Endothelial cell of umbilical vein (primary cell): ENCODE data around the gene DPM2. TPM values are rescaled to one million over a fixed set of nuclear protein-coding genes. Genes with fewer than 3 reads are reported as not detected.

Experiments used
- BruUV-seq: library from RNA; stranded (reverse); fragments of 400-500 nt; replicated peaks from 2 replicates; lab custom pipeline; 2021; lab: Mats Ljungman, UMichigan
- CTCF ChIA-PET: fragments of 300-600, 350-600 bp; sonication (Branson Sonifier 250); formaldehyde crosslinking; loops from one replicate; lab custom pipeline; 2021; ENCODE audit warnings: antibody characterized with exemption, inconsistent platforms; lab: Charles Lee
- POLR2A ChIA-PET: fragments of 300-600, 350-600 bp; sonication (Branson Sonifier 250); formaldehyde crosslinking; loops from one replicate; lab custom pipeline; 2021; ENCODE audit warnings: antibody characterized with exemption, inconsistent platforms; lab: Charles Lee
- DNase-seq: peaks from one replicate; pipeline ENCODE4 v3.0.0-alpha.2; 2011; ENCODE audit warnings: low read depth, low spot score
- FAIRE-seq: peaks from 2 replicates; lab custom pipeline; 2011; peaks lifted over from hg19 to GRCh38; lab: Jason Lieb, UNC
- H2AFZ ChIP-seq: 2 replicates; pipeline ENCODE4 v1.6.0; 2012; ENCODE audit warnings: low read depth, low read length, control low read depth, inconsistent platforms
- H3K27ac ChIP-seq: 2 replicates; pipeline ENCODE4 v1.5.1; 2011; ENCODE audit warnings: low read depth, mild to moderate bottlenecking, control low read depth, low read length, moderate library complexity; ENCODE audit not compliant: insufficient read depth
- H3K27me3 ChIP-seq, 2 experiments: 2 replicates each; pipeline versions ENCODE4 v1.6.0 to v1.6.1; 2011; ENCODE audit warnings: low read length in 2 of 2, mixed read lengths in 1 of 2; ENCODE audit not compliant: control insufficient read depth in 2 of 2, insufficient read depth in 2 of 2
- H3K36me3 ChIP-seq, 2 experiments: 2 replicates in 1 of 2; 3 replicates in 1 of 2; pipeline ENCODE4 v1.5.1; 2011; ENCODE audit warnings: low read length in 2 of 2, mild to moderate bottlenecking in 1 of 2, moderate library complexity in 1 of 2; ENCODE audit not compliant: control insufficient read depth in 2 of 2, insufficient read depth in 2 of 2; ENCODE audit errors: extremely low read depth in 1 of 2
- H3K4me1 ChIP-seq: 3 replicates; pipeline ENCODE4 v1.5.1; 2011; ENCODE audit warnings: mild to moderate bottlenecking, low read length; ENCODE audit not compliant: control insufficient read depth, insufficient read depth; ENCODE audit errors: extremely low read depth
- H3K4me2 ChIP-seq: 2 replicates; pipeline ENCODE4 v1.6.1; 2011; ENCODE audit warnings: low read length, control low read depth, mixed read lengths; ENCODE audit not compliant: insufficient read depth
- H3K4me3 ChIP-seq, 3 experiments: fragments of 200-600 bp in 1 of 3; sonication (generic), shearing (Covaris generic) in 1 of 3; replicated peaks in 1 of 3; 2 replicates each; pipeline ENCODE4 v1.5.1; 2011 to 2016; ENCODE audit warnings: control low read depth in 3 of 3, low read length in 3 of 3, mild to moderate bottlenecking in 2 of 3, inconsistent platforms in 1 of 3, low read depth in 1 of 3, moderate library complexity in 1 of 3; ENCODE audit not compliant: insufficient read depth in 1 of 3
- H3K79me2 ChIP-seq: 2 replicates; pipeline ENCODE4 v1.6.0; 2012; ENCODE audit warnings: low read length, inconsistent platforms; ENCODE audit not compliant: control insufficient read depth, insufficient read depth
- H3K9ac ChIP-seq: replicated peaks from 2 replicates; pipeline ENCODE3; 2011; ENCODE audit warnings: low read length, control low read depth; ENCODE audit not compliant: insufficient read depth; ENCODE audit errors: extremely low read depth
- H3K9me1 ChIP-seq: replicated peaks from 3 replicates; pipeline ENCODE4 v1.6.0; 2011; ENCODE audit warnings: mild to moderate bottlenecking, low read length; ENCODE audit not compliant: control insufficient read depth, insufficient read depth; ENCODE audit errors: extremely low read depth
- H3K9me3 ChIP-seq: replicated peaks from 2 replicates; pipeline ENCODE4 v1.5.1; 2012; ENCODE audit warnings: low read length, inconsistent platforms; ENCODE audit not compliant: control insufficient read depth, insufficient read depth
- H4K20me1 ChIP-seq: replicated peaks from 2 replicates; pipeline ENCODE3; 2011; ENCODE audit warnings: mild to moderate bottlenecking, low read length; ENCODE audit not compliant: control insufficient read depth, insufficient read depth; ENCODE audit errors: extremely low read depth
- CTCF ChIP-seq, 2 donors: IDR thresholded peaks; 1 replicate in 1 of 2; 2 replicates in 1 of 2; pipeline ENCODE4 v1.5.1; 2011; ENCODE audit warnings: low read length in 2 of 2, mild to moderate bottlenecking in 2 of 2, moderate library complexity in 2 of 2, control low read depth in 1 of 2, inconsistent platforms in 1 of 2, low read depth in 1 of 2; ENCODE audit not compliant: insufficient read depth in 1 of 2; ENCODE audit errors: extremely low read depth in 1 of 2
- EZH2 ChIP-seq: IDR thresholded peaks from 2 replicates; pipeline ENCODE4 v1.6.1; 2012; ENCODE audit warnings: borderline replicate concordance, low read depth, mild to moderate bottlenecking, moderate library complexity, low read length, inconsistent platforms; ENCODE audit not compliant: severe bottlenecking
- FOS ChIP-seq: IDR thresholded peaks from 2 replicates; pipeline ENCODE4 v1.6.1; 2011; ENCODE audit warnings: mild to moderate bottlenecking, low read length, moderate library complexity, borderline replicate concordance; ENCODE audit not compliant: insufficient read depth
- GATA2 ChIP-seq: IDR thresholded peaks from 2 replicates; pipeline ENCODE4 v1.7.0; 2011; ENCODE audit warnings: low read depth, mild to moderate bottlenecking, moderate library complexity, mixed read lengths, low read length; ENCODE audit not compliant: insufficient read length, insufficient read depth
- JUN ChIP-seq: IDR thresholded peaks from 2 replicates; pipeline ENCODE4 v1.6.1; 2011; ENCODE audit warnings: borderline replicate concordance, low read depth; ENCODE audit not compliant: insufficient read length, insufficient read depth
- MAX ChIP-seq: IDR thresholded peaks from 2 replicates; pipeline ENCODE4 v1.6.1; 2011; ENCODE audit not compliant: insufficient read depth, insufficient read length
- MYC ChIP-seq: IDR thresholded peaks from one replicate; pipeline ENCODE4 v1.6.1; 2011; ENCODE audit warnings: mild to moderate bottlenecking, low read depth, low read length
- POLR2A ChIP-seq: IDR thresholded peaks from 2 replicates; pipeline ENCODE4 v1.6.1; 2012; ENCODE audit warnings: low read depth, mild to moderate bottlenecking, control low read depth, low read length
- POLR2AphosphoS5 ChIP-seq: IDR thresholded peaks from 2 replicates; pipeline ENCODE4 v1.6.1; 2012; ENCODE audit warnings: low read depth, mild to moderate bottlenecking, control low read depth, low read length, moderate library complexity; ENCODE audit not compliant: insufficient read depth
- dilution Hi-C: fragments of 300-500 bp; cut with MboI; formaldehyde crosslinking; loops from one replicate; pipeline ENCODE4 v1.15.0; 2019; ENCODE audit warnings: low sequenced_read_pairs; ENCODE audit not compliant: extremely low pct_ligation_motif_present
- intact Hi-C: fragments of 100-400 bp; cut with micrococcal nuclease; formaldehyde crosslinking; loops from one replicate; pipeline ENCODE4 v1.10.0; 2022
- polyA plus RNA-seq, 4 experiments: library from polyadenylated mRNA; depleted of rRNA in 3 of 4; stranded (reverse) in 3 of 4; unstranded in 1 of 4; fragments of >200 nt; gene quantifications; 2 replicates each; pipeline versions ENCODE4 v1.2.1 to v1.2.3, GENCODE V29; 2011 to 2012; ENCODE audit warnings: missing spikeins in 1 of 4
- total RNA-seq: library from RNA; stranded (reverse); gene quantifications from 2 replicates; pipeline ENCODE4 v1.2.3, GENCODE V29; 2021

DPM2 gene
- total and polyA plus RNA-seq, 2 donors (not counting 3 experiments of a cell fraction or from before 2014, with no cell fraction given), result 47.9 to 63.9 TPM

- dilution Hi-C loops (no loop called here), intact Hi-C loops (no loop called here)
- FAIRE-seq (no peak), DNase-seq (no peak)
- H3K9ac ChIP-seq, result no peak overlapping the region
- no peak overlapping the region for H2AFZ ChIP-seq
- no peaks in the 10 kb centered on the region for H3K4me1 ChIP-seq
- H3K27me3 ChIP-seq, result no peaks in the 10 kb centered on the region
- POLR2A ChIA-PET, result no interaction called here
- H3K36me3 ChIP-seq, result no peaks in the 10 kb centered on the region
- H3K9me3 ChIP-seq, result no peaks in the 10 kb centered on the region
- no peak overlapping the region for H3K4me3 ChIP-seq
- CTCF ChIA-PET, result no interaction called here
- H3K4me2 ChIP-seq, result no peak overlapping the region
- no peaks in the 10 kb centered on the region for H3K79me2 ChIP-seq
- no peak overlapping the region for H3K27ac ChIP-seq
- no peak for TF ChIP-seq POLR2AphosphoS5
- TF ChIP-seq MAX, result no peak
- TF ChIP-seq POLR2A, result no peak
- no peak for TF ChIP-seq GATA2
- no peak for TF ChIP-seq CTCF (IDR thresholded peaks at IDR 0.05; ENCODE audit: extremely low read depth in 1 of 2, insufficient read depth in 1 of 2, low read depth in 1 of 2, low read length in 2 of 2)
- TF ChIP-seq FOS, result no peak
- no peak for TF ChIP-seq MYC
- no peak for TF ChIP-seq JUN
- TF ChIP-seq EZH2, result no peak
- BruUV-seq, result no TSS peak
- no peaks in the 10 kb centered on the region for H3K9me1 ChIP-seq
- H4K20me1 ChIP-seq, result no peaks in the 10 kb centered on the region
Measured at GRCh38 chr9:127958728-127959127, 21.1 kb upstream of the DPM2 start.
